ENCODE data around the gene FADS2.

The FADS2 gene

DNA sequence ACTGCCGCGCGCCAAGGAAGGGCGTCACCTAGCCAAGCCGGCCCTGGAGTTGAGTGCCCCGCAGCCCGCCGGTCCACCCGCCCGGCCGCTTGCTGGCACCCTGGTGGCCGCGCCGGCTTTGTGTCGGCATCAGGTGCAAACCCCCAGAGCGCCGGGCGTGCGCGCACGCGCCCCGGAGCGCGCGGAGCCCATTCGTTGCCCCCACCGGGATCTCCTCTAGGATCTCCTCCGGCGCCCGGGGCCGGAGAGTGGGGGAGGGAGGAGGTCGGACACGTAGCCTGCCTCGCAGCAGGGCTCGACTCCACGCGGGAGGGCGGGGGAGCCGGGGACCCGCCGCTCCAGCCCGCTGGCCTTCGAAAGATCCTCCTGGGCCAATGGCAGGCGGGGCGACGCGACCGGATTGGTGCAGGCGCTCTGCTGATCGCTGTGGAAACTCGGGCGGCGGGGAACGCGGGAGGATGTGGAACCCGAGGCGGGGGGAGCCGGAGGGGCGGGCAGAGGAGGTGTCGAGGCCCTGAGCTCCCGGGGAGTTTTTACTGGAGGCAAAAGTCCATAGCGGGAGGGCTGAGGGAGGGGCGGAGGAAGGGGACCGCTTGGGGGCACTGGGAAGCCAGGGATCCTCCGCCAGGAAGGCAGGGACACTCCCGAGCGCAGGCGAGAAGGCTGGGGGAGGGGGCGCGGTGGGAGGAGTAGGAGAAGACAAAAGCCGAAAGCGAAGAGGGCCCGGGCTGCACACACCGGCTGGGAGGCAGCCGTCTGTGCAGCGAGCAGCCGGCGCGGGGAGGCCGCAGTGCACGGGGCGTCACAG, at the start of gene FADS2:
FADS2 (plus strand) TSS at position 730 of the 808 bp plus-strand sequence. CDS start 91 bp downstream, outside the sequence.
- TF ChIP-seq CTCF (conservative IDR thresholded peaks at IDR 0.05; ENCODE audit: control insufficient read depth, insufficient read depth, low read depth, low read length): no peak
- DNase-seq (ENCODE audit: low read depth): peak; percentile 95
- H3K4me3 ChIP-seq (ENCODE audit: control insufficient read depth, low read depth, low read length): peak within 1 kb of the TSS; percentile 96

DNA sequence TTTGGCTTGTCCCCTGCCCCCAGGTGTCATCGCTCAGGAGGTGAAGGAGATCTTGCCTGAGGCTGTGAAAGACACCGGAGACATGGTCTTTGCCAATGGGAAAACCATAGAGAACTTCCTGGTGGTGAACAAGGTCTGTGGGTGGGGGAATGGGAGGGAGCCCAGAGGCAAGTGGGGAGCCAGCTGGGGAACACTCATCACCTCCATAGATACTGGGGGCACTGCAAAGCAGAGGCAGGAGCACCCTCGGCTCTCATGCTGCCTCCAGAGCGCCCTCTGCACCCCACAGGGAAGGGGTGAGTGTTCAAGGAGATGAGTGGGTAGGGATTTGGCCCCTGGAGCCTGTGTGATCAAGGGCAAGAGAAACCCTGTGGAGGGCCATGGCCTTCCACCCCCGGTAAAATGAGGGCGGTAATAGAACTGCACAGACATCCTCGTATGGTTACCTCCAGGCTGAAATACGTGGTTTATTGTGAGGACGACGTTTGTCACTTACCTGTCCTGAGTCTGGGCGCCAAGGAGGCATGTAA, 49.7 kb upstream of the FADS2 start:
- DNase-seq (ENCODE audit: low read depth): no peak
- no peak for TF ChIP-seq CTCF (conservative IDR thresholded peaks at IDR 0.05; ENCODE audit: control insufficient read depth, insufficient read depth, low read depth, low read length)
- no peak overlapping the region for H3K4me3 ChIP-seq (ENCODE audit: control insufficient read depth, low read depth, low read length)

DNA sequence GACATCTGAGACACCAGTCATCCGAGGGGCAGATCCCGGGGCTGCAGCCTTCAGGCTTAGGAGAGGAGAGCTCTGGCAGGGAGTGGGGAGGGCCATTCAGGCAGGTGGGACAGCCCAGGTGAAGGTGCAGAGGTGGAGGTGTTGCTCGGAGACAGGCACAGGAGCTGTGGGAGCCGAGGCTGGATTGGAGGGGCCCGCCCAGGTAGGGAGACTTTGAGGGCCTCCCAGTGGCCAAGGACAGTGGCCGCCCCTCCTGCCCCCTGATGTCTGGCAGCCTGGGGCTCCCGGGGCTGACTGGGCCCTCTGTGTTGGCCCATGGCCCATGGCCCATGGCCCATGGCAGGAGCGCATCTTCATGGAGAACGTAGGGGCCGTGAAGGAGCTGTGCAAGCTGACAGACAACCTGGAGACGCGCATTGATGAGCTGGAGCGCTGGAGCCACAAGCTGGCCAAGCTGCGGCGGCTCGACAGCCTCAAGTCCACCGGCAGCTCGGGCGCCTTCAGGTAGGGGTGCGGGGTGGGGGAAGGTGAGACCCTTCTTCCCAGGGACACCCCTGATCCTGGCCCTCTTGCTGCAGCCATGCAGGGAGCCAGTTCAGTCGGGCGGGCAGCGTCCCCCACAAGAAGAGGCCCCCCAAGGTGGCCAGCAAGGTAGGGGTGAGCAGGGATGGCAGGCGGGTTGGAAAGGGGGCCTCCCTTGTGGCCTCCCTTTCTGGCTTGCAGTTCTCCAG, 49.0 kb upstream of the FADS2 start:
- no peak for TF ChIP-seq CTCF (conservative IDR thresholded peaks at IDR 0.05; ENCODE audit: control insufficient read depth, insufficient read depth, low read depth, low read length)
- DNase-seq (ENCODE audit: low read depth): no peak
- H3K4me3 ChIP-seq (ENCODE audit: control insufficient read depth, low read depth, low read length): no peak overlapping the region

DNA sequence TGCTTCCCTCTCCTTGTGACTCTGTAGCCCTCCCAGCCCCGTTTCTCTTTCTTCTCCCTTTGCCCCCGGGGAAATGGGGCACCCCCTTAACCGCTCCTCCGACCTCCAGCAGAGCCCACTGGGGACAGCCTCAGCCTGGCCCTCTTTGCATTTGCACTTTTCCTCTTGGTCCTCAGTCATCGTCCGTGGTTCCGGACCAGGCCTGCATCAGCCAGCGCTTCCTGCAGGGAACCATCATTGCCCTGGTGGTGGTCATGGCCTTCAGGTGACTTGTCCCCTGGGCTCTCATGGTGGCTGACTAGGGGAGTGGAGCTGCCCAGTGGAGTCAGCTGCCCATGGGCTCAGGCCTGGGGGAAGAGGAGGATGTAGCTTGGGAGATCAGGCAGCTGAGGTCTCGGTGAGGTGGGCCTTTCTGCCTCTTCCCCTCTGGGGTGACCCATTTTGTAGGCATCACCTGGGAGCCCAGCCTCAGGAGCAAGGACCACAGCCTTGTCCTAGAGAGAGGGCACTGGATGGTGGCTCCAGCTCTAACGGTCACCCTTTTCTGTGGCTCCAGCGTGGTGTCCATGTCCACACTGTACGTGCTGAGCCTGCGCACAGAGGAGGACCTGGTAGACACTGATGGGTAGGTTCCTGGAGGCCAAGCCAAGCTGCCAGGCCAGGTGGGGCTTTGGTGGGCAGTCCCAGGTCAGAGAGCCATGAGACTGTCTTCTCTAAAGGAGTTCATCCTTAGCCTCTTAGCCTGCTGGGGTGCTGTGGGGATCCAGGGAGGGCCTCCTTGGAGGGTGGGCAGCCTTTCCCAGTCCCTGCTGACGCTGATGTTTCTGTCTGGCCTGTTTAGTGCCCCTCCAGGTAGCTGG, 48.2 kb upstream of the FADS2 start:
- no peak for DNase-seq (ENCODE audit: low read depth)
- no peak for TF ChIP-seq CTCF (conservative IDR thresholded peaks at IDR 0.05; ENCODE audit: control insufficient read depth, insufficient read depth, low read depth, low read length)
- no peak overlapping the region for H3K4me3 ChIP-seq (ENCODE audit: control insufficient read depth, low read depth, low read length)

DNA sequence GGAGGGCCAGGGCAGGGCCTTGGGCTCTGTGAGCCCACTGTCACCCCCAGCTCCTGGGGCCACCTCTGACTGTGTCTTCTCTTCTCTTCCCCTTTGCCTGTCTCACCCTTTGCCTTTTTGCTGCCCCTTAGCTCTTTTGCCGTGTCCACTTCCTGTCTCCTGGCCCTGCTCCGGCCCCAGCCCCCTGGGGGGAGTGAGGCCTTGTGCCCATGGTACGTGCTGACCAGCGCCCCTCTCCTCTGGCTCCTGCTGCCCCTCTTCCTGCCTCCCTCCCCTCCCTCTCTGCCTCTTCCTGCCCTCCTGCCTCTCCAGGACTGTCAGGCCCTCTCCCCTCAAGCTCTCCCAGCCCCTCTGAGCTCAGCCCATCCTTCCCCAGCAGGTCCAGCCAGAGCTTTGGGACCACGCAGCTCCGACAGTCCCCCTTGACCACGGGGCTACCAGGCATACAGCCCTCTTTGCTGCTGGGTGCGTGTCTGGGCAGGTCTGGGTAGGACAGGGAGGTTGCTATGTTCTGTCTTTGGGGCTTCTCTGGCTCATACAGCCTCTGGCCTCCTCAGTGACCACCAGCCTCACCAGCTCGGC, 47.4 kb upstream of the FADS2 start:
- no peak for DNase-seq (ENCODE audit: low read depth)
- TF ChIP-seq CTCF (conservative IDR thresholded peaks at IDR 0.05; ENCODE audit: control insufficient read depth, insufficient read depth, low read depth, low read length): no peak
- no peak overlapping the region for H3K4me3 ChIP-seq (ENCODE audit: control insufficient read depth, low read depth, low read length)

- no peak overlapping the region for H3K4me3 ChIP-seq (ENCODE audit: control insufficient read depth, low read depth, low read length)
- no peak for DNase-seq (ENCODE audit: low read depth)
- TF ChIP-seq CTCF (conservative IDR thresholded peaks at IDR 0.05; ENCODE audit: control insufficient read depth, insufficient read depth, low read depth, low read length): no peak
Observed at GRCh38 chr11:61781585-61781984, 46.5 kb upstream of the FADS2 start.

All from fibroblast of mammary gland (primary cell).